22Rv1 (cell line): Measurements from ENCODE around the gene AIFM2.

Source experiments
- ZFX ChIP-seq: fragments of 450-650 bp; IDR thresholded peaks from 2 replicates; pipeline ENCODE4 v1.6.1; 2017; ENCODE audit warnings: antibody characterized with exemption, borderline replicate concordance
- TF ChIP-seq, protein P1 (sequence below): fragments of 450-650 bp; IDR thresholded peaks from 2 replicates; pipeline ENCODE4 v1.5.1; 2017; ENCODE audit warnings: mild to moderate bottlenecking

DNA sequence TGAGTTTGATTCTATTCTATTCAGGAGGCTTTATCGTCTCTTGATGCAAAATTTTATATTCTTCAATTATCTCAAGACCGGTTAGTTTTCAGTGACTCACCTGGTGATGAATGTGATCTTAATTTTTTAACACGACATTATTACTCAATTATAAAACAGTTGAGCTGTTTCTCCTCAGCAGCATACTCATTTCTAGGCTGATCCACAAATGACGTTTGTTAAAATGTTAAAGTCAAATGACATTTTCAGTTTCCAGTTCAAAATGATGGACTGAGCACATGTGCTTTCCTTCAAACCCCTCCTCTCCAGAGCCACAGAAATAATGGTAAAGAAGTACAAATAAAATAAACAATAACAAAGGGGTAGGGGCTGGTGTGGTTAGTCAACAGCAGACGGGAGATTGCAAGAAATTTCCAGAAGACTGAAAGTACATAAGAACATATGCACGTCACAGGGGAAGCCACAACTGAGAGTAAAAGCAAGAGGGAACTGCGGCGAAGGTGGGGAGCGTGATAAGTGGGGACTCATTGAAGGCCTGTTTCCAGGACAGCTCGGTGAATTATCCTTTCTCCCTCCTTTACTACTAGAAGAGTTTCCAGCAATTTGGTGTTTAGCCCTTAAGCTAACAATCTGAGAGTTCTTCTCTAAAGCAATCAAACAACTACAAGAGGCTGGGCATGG lies 69.1 kb downstream of the AIFM2 start:
- TF ChIP-seq, protein P1, sequence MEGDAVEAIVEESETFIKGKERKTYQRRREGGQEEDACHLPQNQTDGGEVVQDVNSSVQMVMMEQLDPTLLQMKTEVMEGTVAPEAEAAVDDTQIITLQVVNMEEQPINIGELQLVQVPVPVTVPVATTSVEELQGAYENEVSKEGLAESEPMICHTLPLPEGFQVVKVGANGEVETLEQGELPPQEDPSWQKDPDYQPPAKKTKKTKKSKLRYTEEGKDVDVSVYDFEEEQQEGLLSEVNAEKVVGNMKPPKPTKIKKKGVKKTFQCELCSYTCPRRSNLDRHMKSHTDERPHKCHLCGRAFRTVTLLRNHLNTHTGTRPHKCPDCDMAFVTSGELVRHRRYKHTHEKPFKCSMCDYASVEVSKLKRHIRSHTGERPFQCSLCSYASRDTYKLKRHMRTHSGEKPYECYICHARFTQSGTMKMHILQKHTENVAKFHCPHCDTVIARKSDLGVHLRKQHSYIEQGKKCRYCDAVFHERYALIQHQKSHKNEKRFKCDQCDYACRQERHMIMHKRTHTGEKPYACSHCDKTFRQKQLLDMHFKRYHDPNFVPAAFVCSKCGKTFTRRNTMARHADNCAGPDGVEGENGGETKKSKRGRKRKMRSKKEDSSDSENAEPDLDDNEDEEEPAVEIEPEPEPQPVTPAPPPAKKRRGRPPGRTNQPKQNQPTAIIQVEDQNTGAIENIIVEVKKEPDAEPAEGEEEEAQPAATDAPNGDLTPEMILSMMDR = no peak
- no peak for TF ChIP-seq ZFX
